ENCODE measurements around the gene MS4A4A.

The MS4A4A gene

DNA sequence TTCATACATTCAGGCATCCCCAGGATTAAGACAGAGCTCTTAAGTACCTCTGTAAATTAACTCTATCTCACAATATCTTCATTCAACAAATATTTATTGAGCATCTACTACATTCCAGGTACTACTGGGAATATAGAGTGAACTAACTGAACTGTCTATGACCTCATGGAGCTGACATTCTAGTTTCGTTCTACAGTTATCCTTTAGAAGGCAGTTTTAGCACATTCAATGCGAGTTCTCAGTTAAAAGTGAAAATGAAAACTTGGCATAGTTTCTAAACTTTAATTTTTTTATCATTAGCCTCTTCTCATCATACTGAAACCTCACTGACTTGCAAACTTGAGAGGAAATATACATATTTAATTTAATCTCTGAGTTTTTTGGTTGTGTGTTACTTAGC, 35.9 kb downstream of the MS4A4A start:
- Mint-ChIP-seq H3K36me3 (ENCODE audit: low read depth) (no peaks in the 10 kb centered on the region), H3K27me3 (peaks cover 46% of the 10 kb centered on the region), H3K4me1 (ENCODE audit: low read depth) (no peaks in the 10 kb centered on the region), H3K27ac (no peak overlapping the region), H3K9me3 (peaks cover 22% of the 10 kb centered on the region), H3K4me3 (no peak overlapping the region)
- DNase-seq, result no peak

DNA sequence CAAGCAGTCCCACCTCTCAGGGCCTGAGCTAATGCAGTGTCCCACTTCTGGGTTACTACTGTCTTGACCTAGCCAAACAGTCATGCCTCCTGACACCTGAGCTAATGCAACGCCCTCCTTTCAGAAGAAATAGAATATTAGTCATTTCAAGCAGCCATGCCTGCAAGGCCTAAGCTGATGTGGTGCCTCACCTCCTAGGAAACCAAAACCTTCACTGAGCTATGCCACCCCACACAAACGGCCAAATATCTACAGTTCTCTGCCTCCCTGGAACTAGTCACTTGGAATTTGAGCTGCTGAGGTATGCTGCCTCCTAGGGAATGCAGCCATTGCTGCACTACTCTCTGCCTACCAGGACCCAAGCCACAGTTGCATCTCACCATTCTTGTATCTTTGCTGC, 38.3 kb downstream of the MS4A4A start:
- no peaks in the 10 kb centered on the region for H3K36me3 Mint-ChIP-seq (ENCODE audit: low read depth)
- no peak overlapping the region for H3K4me3 Mint-ChIP-seq
- H3K27ac Mint-ChIP-seq, result no peak overlapping the region
- no peak for DNase-seq
- H3K4me1 Mint-ChIP-seq (ENCODE audit: low read depth), result no peaks in the 10 kb centered on the region
- peaks cover 22% of the 10 kb centered on the region for H3K9me3 Mint-ChIP-seq
- H3K27me3 Mint-ChIP-seq, result peaks cover 49% of the 10 kb centered on the region

DNA sequence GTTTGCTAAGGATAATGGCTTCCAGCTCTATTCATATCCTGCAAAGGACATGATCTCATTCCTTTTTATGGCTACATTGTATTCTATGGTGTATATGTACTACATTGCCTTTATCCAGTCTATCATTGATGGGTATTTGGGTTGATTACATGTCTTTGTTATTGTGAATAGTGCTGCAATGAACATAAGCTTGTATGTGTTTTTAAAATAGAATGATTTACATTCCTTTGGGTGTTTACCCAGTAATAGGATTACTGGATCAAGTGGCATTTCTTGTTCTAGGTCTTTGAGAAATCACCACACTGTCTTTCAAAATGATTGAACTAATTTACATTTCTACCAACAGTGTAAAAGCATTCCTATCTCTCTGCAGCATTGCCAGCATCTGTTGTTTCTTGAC, 40.6 kb downstream of the MS4A4A start:
- peaks cover 38% of the 10 kb centered on the region for H3K27me3 Mint-ChIP-seq
- no peak for DNase-seq
- no peaks in the 10 kb centered on the region for H3K4me1 Mint-ChIP-seq (ENCODE audit: low read depth)
- no peaks in the 10 kb centered on the region for H3K36me3 Mint-ChIP-seq (ENCODE audit: low read depth)
- no peak overlapping the region for H3K27ac Mint-ChIP-seq
- H3K4me3 Mint-ChIP-seq, result no peak overlapping the region
- H3K9me3 Mint-ChIP-seq, result peaks cover 26% of the 10 kb centered on the region

DNA sequence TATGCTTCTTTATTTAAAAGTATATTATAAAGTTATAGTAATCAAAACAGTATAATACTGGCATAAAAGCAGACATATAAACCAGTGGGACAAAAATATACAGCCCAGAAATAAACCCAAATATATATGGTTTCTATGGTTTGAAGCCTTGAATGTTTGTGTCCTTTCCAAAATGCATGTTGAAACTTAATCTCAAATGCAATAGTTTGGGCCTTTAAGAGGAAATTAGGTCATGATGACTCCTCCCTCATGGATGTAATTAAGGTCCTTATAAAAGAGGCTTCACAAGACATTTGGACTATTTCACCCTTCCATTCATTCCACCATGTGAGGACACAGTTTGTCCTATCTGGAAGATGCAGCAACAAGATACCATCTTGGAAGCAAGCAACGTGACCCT, 46.5 kb downstream of the MS4A4A start, which contains the start of gene MS4A6E:
TSS of gene MS4A6E (plus strand) at position 301 of the 400 bp plus-strand sequence. CDS start 7,641 bp downstream, outside the sequence.
- Mint-ChIP-seq H3K36me3 (ENCODE audit: low read depth) (no peaks in the 10 kb centered on the region), H3K27me3 (peaks cover 13% of the 10 kb centered on the region), H3K9me3 (peaks cover 8% of the 10 kb centered on the region), H3K4me1 (ENCODE audit: low read depth) (no peaks in the 10 kb centered on the region), H3K27ac (no peak within 1 kb of the TSS), H3K4me3 (no peak within 1 kb of the TSS)
- DNase-seq, result no peak

DNA sequence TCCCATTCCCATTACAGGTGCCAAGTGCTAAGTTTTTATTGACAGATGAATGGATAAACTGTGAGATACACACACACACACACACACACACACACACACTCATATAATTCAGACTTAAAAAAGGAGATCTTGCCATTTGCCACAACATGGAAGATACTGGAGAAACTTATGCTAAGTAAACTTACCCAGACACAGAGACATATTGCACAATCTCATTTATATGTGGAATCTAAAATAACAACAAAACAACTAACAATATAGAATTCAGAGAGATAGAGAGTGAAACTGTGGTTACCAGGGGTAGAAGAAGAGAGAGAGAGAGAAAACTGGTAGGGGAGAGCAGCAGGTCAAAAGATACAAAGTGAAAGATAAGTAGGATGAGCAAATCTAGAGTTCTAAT, 48.0 kb downstream of the MS4A4A start:
- H3K36me3 Mint-ChIP-seq (ENCODE audit: low read depth), result no peaks in the 10 kb centered on the region
- no peak overlapping the region for H3K27ac Mint-ChIP-seq
- H3K27me3 Mint-ChIP-seq, result peaks cover 12% of the 10 kb centered on the region
- no peak for DNase-seq
- no peaks in the 10 kb centered on the region for H3K4me1 Mint-ChIP-seq (ENCODE audit: low read depth)
- no peak overlapping the region for H3K4me3 Mint-ChIP-seq
- peaks cover 8% of the 10 kb centered on the region for H3K9me3 Mint-ChIP-seq

DNA sequence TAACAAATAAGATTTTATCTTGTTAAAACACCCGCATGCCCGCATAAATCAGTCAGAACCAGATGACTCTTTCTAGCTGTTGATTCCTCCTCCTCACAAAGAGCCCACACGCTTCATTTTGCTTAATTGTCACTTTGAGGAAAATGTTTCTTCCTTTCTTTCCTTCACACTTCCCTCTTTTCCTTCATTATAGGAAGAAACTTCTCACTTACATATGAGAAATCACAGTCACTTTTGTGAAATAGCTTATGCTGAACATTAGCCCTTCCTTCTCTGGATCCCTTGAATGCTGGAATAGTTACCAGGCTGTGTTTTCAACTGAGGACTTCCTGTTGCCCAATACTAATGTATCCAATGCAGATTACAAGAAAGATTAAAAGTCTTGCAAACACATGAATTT, 52.4 kb downstream of the MS4A4A start:
- Mint-ChIP-seq H3K36me3 (ENCODE audit: low read depth) (no peaks in the 10 kb centered on the region), H3K4me1 (ENCODE audit: low read depth) (peaks cover under 1% of the 10 kb centered on the region), H3K27me3 (peaks cover 30% of the 10 kb centered on the region), H3K4me3 (no peak overlapping the region), H3K9me3 (no peaks in the 10 kb centered on the region), H3K27ac (no peak overlapping the region)
- no peak for DNase-seq

DNA sequence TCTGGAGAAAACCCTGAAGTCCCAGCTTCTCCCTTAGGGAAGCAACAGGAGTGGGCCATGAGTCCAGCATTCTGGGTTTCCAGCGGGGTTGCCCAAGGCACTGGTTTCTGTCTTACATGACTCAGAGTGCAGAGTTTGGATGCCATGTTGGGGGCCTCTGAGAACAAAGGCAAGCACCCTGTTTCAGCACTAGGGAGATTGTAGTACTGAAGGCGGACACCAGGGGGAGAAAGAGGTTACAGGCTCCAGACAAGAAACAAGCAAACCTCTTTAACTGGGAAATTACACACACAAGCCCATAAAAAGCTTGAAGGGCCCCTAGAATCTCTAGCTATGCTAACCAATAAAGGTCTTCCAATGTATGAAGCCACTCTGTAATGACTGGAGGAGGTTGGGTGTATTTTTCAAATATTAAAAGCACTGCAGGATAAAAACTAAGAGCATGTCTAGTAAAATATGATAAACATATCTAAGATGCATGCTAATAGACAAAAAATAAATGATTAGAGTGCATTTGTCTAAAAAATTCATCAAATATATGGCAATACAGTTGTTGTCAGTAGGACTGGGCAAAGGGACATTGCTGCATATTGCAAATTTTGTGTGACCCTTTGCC, 53.6 kb downstream of the MS4A4A start:
- DNase-seq, result peak; percentile 63
- Mint-ChIP-seq H3K27ac (no peak overlapping the region), H3K9me3 (no peaks in the 10 kb centered on the region), H3K4me1 (ENCODE audit: low read depth) (peaks cover 2% of the 10 kb centered on the region), H3K27me3 (peaks cover 36% of the 10 kb centered on the region), H3K36me3 (ENCODE audit: low read depth) (no peaks in the 10 kb centered on the region), H3K4me3 (no peak overlapping the region)

DNA sequence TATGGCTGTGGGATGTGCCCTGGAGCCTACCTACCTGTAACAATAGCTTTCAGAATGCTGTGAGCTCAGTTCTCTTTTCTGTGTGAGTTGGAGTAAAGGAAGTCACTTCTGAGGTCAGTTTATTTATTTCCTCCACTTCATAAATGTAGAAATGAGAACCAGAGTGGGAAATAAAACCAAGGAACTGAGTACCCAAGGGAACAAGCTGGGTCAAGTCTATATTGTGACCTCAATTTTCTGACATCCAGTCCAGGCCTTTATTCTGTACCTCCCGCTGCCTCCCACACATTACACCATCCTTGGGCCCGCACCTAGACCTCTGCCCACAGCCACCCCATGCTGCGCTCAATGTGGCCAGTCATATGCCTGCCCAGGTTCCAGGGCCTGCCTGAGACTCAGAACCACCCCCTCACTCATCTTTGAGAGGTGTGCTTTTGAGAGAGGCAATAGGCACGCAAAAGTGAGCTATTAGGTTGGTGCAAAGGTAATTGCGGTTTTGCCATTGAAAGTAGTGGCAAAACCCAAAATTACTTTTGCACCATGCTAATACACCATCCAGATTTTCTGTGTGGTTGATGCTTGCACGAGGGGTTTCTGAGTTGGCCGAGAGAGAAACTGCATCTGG, 56.4 kb downstream of the MS4A4A start:
- DNase-seq, result no peak
- no peaks in the 10 kb centered on the region for H3K9me3 Mint-ChIP-seq
- H3K36me3 Mint-ChIP-seq (ENCODE audit: low read depth), result no peaks in the 10 kb centered on the region
- no peak overlapping the region for H3K4me3 Mint-ChIP-seq
- H3K27me3 Mint-ChIP-seq, result peaks cover 39% of the 10 kb centered on the region
- H3K4me1 Mint-ChIP-seq (ENCODE audit: low read depth), result peaks cover 2% of the 10 kb centered on the region
- no peak overlapping the region for H3K27ac Mint-ChIP-seq

DNA sequence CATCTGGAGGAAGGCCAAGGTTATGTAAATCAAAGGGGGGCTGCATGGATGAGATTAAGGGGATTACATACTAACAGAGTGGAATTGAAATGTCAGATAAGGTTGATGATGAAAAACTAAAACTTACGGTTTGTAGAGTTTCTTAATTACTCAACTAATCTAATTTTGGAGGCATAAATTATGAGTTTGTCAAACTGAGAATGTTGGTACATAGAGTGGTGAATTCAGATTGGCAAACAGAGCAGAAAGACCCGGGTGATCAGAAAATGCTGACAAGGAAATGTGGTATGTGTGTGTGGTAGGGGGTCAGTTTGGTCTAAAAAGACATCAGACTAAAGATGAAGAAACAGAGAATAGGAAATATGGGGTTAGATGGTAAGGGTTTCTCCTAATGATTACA, 57.6 kb downstream of the MS4A4A start:
- H3K9me3 Mint-ChIP-seq, result no peaks in the 10 kb centered on the region

DNA sequence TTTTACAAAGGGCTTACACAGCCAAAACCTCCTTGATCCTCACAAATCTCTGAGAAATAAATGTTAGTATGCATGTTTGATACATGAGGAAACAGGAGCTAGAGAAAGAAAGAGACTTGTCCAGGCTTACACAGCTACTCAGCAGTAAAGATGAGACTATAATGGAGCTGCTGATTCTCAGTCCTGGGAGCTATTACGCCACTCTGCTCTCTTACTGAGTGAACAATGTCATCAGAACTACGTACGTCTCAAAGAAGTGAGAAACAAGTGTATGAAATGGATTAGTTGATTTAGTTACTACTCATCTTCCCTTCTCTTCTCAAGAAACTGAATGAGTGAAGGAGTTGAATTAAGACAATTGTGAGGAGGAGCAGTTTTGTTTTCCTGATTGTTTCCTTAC, 58.9 kb downstream of the MS4A4A start:
- Mint-ChIP-seq H3K9me3 (no peaks in the 10 kb centered on the region), H3K27ac (no peak overlapping the region), H3K4me3 (no peak overlapping the region), H3K36me3 (ENCODE audit: low read depth) (no peaks in the 10 kb centered on the region), H3K4me1 (ENCODE audit: low read depth) (peaks cover 2% of the 10 kb centered on the region), H3K27me3 (peaks cover 41% of the 10 kb centered on the region)
- no peak for DNase-seq

More for the DNA sequence above, 57.6 kb downstream of the MS4A4A start:
- Mint-ChIP-seq H3K4me1 (ENCODE audit: low read depth) (peaks cover 2% of the 10 kb centered on the region), H3K4me3 (no peak overlapping the region), H3K27ac (no peak overlapping the region), H3K36me3 (ENCODE audit: low read depth) (no peaks in the 10 kb centered on the region), H3K27me3 (peaks cover 43% of the 10 kb centered on the region)
- no peak for DNase-seq

DNA sequence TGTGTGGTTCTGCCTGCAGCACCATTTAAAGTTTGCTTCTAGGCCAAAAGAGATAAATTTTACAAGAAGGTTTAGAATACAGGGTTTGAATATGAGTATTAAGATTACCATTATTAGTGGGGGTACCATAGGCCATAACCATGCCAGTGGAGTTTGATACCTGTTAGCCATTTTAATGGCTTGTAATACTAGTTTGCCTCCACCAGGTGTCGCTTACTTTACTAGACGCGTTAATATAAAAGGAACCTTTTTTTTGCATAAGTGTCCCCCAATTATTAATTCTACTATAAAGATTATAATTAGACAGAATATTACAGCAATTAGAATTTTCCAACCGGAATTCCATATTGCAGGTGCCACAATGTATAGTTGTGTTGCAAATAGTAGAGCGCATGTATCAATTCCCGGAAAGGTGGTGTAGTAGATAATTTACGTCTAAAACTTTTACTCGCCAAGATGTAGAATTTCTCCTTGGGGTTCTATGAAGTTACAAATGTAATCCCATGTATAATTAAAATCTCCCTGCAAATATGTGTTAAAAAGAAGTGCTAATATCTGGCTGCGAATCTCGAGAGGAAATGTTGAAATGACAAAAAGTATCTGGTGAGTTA, 62.7 kb downstream of the MS4A4A start:
- Mint-ChIP-seq H3K27me3 (peaks cover 49% of the 10 kb centered on the region), H3K36me3 (ENCODE audit: low read depth) (no peaks in the 10 kb centered on the region), H3K9me3 (no peaks in the 10 kb centered on the region), H3K4me3 (no peak overlapping the region), H3K27ac (no peak overlapping the region), H3K4me1 (ENCODE audit: low read depth) (no peaks in the 10 kb centered on the region)
- DNase-seq, result no peak

DNA sequence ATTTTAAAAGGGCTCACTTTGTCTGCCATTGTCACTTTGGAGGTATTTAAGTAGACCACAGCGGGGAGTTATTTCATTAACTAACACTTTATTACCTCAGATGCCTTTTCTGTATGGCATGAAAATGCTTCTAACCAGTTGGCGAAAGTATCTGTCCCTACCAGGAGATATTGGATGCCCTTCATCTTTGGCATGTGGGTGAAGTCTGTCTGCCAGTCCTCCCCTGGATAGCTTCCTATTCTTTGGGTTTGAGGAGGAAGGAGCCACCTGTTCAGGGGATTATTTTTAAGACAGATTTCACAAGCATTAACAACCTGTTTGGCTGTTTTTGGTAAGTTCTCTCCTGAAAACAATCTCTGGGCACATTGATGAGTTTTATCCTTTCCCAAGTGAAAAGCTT, 63.7 kb downstream of the MS4A4A start:
- H3K27me3 Mint-ChIP-seq, result peaks cover 51% of the 10 kb centered on the region
- H3K4me3 Mint-ChIP-seq, result no peak overlapping the region
- DNase-seq, result no peak
- no peaks in the 10 kb centered on the region for H3K4me1 Mint-ChIP-seq (ENCODE audit: low read depth)
- no peaks in the 10 kb centered on the region for H3K36me3 Mint-ChIP-seq (ENCODE audit: low read depth)
- no peaks in the 10 kb centered on the region for H3K9me3 Mint-ChIP-seq
- no peak overlapping the region for H3K27ac Mint-ChIP-seq

DNA sequence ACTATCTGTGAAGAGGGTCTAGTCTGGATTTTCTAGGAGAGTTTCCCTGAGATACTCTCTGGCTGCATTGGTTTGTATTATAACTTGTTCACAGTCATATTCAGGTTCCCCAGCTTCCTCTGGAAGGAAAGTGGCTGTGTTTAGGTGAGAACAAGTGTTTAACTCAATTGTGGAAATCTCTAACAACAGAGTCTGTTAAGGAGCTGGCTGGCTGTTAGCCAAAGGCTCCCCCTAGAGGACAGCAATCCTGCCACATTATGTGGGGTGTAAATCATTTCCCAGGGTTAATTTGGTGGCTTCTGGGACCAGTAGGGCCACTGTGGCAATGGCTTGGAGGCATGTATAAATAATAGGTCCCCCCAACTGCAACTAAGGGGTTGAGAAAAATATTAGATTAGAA, 65.0 kb downstream of the MS4A4A start:
- Mint-ChIP-seq H3K27me3 (peaks cover 54% of the 10 kb centered on the region), H3K27ac (no peak overlapping the region), H3K36me3 (ENCODE audit: low read depth) (no peaks in the 10 kb centered on the region), H3K9me3 (no peaks in the 10 kb centered on the region), H3K4me1 (ENCODE audit: low read depth) (no peaks in the 10 kb centered on the region), H3K4me3 (no peak overlapping the region)
- no peak for DNase-seq

DNA sequence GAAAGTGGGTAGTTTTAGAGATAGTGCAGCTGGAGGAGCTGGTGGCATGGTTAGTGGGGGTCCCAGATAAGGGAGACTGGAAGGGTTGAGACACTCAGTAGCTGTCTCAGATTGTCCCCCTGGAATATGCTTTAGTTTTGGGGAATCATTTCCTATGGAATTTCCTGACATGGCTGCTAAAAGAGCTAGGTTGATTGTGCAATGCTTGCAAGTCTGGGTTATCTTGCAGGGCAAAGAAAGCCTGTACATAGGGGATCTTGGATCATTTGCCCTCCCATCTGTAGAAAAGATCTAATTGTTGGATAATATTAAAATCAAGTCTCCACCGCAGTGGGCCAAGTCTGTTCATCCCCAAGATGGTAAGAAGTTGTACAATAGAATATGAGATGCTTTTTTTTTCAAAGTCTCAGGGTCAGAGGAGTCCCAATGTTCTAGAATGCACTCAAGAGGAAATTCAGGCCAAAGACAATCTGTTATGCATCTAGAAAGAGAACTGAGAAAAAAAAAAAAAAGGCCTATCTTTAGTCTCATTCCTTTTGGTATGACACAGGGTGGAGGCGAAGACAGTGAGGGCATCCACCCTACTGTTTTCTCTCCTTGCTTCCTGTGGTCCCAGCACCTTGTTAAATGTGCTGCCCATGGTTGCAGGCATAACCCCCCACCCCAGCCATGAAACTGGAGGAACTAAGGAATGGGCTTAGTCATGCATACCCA, 66.8 kb downstream of the MS4A4A start:
- no peaks in the 10 kb centered on the region for H3K4me1 Mint-ChIP-seq (ENCODE audit: low read depth)
- DNase-seq, result no peak
- H3K27ac Mint-ChIP-seq, result no peak overlapping the region
- H3K9me3 Mint-ChIP-seq, result no peaks in the 10 kb centered on the region
- H3K27me3 Mint-ChIP-seq, result peaks cover 49% of the 10 kb centered on the region
- no peak overlapping the region for H3K4me3 Mint-ChIP-seq
- H3K36me3 Mint-ChIP-seq (ENCODE audit: low read depth), result no peaks in the 10 kb centered on the region

DNA sequence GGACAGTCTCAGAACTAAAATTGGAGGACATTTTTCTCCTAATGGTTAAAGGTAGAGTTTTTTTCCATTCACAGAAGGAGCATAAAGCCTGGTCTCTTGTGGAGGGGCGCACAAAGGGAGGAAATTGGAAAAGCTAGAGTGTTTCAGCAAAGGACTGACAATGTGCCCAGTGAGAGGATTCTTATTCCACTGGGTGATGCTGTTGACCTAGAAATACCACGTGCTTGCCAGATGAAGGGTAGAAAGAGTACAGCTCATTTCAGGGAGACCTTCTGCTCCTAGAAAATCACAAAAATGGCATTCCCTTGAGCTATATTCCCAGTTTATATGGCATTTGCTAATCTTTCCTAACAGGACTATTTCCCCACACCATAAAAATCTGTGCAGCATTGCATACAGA, 67.7 kb downstream of the MS4A4A start:
- H3K36me3 Mint-ChIP-seq (ENCODE audit: low read depth), result no peaks in the 10 kb centered on the region
- no peak overlapping the region for H3K4me3 Mint-ChIP-seq
- H3K9me3 Mint-ChIP-seq, result no peaks in the 10 kb centered on the region
- H3K27ac Mint-ChIP-seq, result no peak overlapping the region
- no peaks in the 10 kb centered on the region for H3K4me1 Mint-ChIP-seq (ENCODE audit: low read depth)
- H3K27me3 Mint-ChIP-seq, result peaks cover 44% of the 10 kb centered on the region
- no peak for DNase-seq
